Suppressor macrophage treated with lipopolysaccharide for 4 hours (primary cell): ENCODE data around the gene TAS2R1.

Source experiments
- DNase-seq: peaks from one replicate; pipeline ENCODE4 v3.0.0-alpha.2; 2020

The TAS2R1 gene, protein sequence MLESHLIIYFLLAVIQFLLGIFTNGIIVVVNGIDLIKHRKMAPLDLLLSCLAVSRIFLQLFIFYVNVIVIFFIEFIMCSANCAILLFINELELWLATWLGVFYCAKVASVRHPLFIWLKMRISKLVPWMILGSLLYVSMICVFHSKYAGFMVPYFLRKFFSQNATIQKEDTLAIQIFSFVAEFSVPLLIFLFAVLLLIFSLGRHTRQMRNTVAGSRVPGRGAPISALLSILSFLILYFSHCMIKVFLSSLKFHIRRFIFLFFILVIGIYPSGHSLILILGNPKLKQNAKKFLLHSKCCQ

DNA sequence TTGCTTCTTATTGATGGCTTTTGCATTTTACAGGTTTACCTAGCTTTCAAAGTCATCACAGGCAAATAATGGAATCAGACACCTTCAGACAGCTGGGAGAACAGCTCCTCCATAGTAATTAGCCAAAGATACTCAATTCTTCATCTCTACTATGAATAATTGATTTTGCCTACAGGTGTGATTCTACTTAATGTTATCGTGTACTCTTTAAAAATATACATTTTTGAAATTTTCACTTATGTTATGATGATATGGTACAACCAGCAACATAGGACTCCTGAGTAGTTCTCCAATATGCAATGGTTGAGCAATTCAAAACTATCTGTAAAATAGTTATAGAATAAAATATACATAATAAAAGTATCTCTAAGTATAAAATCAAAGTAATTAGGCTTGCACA lies at the start of gene TAS2R1:
Gene TAS2R1, minus strand, starts transcription at position 101 of the 400 bp plus-strand sequence. CDS start 319 bp downstream, outside the sequence.
- DNase-seq, result no peak

DNA sequence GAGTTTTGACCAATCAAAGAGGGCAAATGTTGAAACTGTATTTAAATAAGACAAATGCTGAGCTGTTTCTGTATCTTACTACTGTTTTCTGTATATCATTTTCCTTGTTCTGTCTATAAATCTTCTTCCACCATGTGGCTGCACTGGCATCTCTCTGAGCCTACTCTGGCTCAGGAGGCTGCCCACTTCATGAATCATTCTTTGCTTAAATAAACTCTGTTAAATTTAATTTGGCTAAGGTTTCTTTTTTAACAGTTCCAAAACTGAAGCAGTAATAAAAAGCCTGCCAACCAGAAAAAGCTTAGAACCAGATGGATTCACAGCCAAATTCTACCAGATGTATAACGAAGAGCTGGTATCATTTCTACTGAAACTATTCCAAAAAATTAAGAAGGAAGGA lies 40.2 kb upstream of the TAS2R1 start:
- DNase-seq, result no peak

DNA sequence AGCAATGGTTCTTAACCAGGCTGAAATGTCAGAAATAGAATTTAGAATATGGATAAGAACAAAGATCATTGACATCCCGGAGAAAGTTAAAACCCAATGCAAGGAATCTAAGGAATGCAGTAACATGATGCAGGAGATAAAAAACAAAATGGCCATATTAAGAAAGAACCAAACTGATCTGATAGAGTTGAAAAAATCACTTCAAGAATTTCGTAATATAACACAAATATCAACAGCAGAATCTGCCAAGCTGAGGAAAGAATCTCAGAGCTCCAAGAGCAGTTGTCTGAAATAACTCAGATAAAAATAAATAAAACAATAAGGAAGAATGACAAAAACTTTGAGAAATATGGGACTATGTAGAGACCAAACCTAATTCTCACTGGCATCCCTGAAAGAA lies 37.8 kb upstream of the TAS2R1 start:
- DNase-seq, result no peak

DNA sequence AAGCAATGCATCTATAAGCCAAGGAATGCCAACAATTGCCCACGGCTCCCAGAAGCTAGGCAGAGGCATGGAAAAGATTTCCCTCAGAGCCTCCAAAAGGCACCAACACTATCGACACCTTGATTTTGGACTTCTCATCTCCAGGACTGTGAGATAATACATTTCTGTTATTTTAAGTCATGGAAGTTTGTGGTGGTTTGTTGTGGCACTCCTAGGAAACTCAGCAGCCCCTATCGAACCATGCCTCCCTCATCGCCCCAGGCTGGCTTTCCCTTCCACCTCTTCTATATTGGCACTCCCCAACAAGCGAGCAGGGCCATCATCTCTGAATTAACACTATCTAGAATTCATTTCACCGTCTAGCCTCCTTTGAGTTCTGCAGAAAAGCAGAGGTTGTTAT lies 33.7 kb upstream of the TAS2R1 start:
- DNase-seq, result no peak

DNA sequence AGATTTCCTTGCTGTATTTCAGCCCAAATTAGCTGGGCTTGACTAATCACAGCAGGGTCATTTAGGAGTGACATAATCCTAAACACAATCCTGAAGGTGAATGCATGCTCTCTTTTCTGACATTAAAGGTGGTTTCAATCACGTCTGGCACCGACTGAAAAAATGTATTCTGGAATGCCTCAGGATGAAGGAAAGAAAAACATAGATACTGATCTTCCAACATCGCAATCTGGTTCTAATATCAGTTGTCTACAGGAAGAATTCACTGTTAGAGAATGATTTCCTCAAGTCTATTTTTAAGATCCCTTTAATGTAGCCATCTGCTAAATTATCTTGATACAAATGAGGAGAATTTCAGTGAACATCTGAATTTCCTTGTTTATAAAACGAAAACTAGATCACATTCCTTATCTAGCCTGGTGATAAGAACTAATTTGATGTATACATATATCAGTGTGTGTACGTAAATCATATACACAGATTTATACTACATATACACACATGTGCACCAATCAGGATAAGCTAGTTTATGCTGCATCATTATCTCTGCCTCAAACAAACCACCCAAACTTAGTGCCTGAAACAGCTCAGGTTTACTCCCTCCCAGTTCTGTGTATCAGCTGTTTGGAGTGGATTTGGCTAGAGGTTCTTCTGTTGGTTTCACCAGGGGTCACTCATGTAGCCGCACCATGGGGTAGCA lies 31.3 kb upstream of the TAS2R1 start:
- DNase-seq, result no peak

DNA sequence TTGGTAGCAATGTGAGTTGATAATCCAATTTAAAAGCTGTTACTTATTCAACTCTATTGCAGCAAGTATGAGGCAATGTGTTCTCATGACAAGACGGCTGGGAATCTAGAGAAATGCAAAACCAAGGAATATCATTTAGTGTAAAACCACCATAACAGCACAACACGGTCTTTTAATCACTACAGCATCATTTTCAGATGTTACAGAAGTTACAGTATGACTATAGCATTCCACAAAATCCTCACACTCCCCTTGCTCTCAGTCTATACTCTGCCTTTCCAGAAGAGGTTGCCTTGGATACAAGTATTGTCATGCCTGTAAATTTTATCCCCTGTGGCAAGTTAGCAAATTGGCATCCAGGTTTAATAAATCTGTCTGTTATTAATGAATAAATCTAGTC lies 28.6 kb upstream of the TAS2R1 start:
- DNase-seq, result no peak

DNA sequence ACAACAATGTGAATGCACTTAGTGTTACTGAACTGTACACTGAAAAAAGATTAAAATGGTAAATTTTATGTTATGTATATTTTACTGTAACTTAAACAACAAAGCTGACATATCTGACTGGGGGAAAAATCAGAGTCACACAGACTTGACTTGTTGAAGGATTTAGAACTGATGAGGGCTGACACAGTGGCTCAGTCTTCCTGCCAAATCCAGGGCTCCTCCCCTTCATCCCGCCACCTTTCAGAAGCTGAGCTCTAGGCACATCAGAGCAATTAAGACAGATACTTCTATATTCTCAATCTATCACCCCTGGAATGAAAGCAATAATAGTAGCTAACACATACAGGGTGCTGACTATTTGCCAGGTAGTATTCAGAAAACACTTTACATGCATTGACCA lies 27.7 kb upstream of the TAS2R1 start:
- DNase-seq, result no peak

DNA sequence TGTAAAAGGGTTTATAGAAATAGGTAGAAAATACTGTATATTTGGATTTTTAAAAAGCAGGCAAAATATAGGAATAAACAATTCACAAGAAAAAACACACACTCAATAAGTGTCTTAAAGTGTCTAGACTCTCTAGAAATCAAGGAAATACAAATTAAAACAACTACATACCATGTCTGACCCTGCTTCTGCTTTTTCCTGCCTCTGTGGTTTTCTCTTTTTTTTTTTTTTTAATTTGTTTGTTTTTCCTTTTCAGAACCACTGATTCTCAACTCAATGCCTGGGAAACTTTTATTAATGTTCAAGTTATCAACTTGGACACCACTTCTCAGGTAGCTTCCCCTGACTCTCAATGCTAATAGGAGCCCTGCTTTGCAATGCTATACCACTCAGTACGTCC lies 25.5 kb upstream of the TAS2R1 start:
- DNase-seq, result no peak

DNA sequence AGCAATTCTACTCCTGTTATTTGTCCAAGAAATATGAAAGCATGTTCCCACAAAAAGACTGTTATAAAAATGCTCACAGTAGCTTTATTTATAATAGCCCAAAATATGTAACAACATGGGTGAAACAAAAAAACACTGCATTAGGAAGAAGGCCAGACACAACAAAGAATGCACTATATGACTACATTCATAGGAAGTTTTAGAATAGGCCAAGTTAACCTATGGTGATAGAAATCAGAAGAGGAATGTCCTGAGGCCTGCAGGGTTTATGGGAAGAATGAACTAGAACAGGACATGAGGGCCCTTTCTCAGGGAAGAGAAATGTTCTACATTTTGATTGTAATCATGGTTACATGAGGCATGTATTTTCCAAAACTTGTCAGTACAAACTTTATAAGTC lies 24.7 kb upstream of the TAS2R1 start:
- no peak for DNase-seq

DNA sequence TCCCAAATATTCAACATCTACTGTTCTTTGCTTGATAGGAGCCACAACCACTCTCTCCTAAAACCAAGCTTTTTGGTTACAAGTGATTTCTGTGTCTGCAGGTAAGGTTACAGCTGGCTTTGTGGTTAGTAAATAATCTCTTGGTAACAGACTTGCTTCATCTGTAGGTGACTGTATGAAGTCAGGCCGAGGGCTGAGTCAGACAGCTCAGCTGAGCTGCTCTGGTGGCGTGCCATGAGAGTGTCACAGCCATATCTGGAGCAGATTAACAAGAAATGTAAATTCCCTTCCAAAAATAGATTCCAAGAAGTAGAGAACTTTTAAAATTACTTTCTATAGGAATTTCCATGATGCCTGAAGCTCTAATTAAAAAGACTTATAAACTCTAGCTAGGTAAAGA lies 23.7 kb upstream of the TAS2R1 start:
- DNase-seq, result no peak

DNA sequence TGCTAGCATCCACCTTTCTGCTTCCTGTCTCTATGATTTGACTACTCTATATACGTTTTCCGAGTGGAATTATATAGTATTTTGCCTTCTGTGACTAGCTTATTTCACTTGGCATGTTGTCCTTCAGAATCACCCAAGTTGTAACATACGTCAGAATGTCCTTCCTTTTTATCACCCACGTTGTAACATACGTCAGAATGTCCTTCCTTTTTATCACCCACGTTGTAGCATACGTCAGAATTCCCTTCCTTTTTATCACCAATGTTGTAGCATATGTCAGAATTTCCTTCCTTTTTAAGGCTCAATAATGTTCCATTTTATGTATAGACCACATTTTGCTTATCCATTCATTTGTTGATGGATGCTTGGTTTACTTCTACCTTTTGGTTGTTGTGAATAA lies 22.9 kb upstream of the TAS2R1 start:
- DNase-seq, result no peak

DNA sequence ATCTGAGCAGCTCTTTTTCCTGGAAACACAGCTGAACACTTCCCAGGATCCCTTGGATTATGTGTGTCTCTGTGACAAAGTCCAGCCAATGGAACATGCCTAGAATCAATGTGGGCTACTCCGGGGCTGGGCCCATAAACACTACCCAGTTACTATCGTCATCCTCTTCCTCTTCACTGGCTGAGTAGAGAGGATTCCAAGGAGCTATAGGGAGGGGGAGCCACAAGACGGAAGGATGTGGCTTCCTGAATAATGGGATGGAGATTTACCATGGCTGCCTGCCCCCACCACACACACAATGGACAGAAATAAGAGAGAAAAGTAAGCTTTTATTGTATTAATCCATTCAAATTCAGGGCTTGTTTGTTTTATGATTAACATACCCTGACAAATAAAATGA lies 22.1 kb upstream of the TAS2R1 start:
- DNase-seq, result no peak

DNA sequence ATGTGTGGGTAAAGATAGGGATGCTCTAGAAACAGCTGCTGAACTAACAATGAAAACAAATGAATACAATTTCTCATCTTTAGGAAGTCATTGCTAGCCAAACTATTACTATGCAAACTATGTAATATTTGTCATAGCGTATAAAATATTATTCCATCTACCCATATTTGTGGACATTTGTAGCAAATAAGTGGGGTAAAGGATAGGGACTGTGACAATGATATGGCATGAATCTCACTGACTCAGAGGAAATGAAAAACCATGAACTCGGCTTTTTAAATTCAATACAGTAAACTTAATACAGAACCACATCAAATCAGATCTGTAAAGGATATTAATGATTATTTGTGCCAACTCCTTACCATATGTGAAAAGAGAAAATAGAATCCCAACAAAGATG lies 16.7 kb upstream of the TAS2R1 start:
- no peak for DNase-seq

DNA sequence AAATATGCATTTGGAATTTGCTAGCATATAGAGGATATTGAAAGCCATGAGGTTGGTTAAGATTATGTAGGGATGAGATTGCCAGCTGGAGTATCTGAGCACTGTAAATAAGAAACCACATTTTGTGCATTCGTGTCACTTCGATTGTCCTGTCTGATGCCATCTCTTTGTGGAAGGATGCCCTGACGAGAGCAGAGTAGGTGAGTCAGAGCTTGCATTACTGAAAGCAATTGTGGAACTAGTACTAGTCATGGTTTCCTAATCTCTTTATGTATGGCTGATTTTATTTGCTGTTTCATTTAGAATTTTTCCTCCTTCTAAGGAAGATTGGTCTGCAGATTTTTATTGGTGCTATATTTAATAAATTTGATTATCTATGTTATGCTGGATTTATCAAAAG lies 14.5 kb upstream of the TAS2R1 start:
- DNase-seq, result no peak

DNA sequence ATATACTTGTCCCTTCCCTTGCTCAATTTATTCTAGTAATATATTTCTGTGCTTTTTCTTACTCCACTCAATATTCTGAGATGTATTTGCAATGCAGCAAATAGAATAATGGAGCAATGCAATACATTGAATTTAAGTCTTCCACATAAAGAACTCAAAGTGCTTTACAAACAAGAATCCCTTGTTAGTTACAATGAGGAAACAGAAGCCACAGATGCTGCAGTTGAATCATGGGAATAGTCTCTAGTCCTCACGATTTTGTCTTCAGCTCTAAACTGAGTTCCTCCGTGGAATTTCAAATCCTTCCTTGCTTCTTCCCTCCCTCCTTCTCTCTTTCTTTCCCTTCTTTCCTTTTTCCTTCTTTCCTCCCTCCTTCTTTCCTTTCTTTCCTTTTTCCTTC lies 12.5 kb upstream of the TAS2R1 start:
- DNase-seq, result no peak

DNA sequence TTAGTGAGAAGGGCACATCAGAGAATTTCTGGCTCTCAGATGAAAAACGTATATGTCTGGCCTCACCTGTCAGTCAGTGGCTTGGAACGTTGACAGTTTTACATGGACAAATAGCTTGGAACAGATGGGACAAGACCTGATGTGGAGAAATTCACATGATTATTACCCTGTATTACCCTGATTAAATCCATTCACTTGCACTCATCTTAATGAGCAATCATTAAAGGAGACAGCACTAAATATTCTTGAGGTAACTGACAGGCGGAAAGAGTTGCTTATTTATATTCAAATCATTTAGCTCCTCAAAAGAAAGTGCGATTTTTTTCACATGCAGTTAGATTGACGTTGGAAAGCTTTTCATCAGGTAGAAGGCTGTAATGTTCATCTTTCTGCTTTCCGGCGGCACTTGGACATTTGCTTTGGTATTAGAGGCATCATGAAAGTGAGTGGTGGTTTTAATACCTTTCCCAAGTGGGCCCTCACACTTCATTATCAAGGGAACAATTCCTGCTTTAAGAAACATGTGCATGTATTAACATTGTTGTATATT lies 11.7 kb upstream of the TAS2R1 start:
- no peak for DNase-seq

DNA sequence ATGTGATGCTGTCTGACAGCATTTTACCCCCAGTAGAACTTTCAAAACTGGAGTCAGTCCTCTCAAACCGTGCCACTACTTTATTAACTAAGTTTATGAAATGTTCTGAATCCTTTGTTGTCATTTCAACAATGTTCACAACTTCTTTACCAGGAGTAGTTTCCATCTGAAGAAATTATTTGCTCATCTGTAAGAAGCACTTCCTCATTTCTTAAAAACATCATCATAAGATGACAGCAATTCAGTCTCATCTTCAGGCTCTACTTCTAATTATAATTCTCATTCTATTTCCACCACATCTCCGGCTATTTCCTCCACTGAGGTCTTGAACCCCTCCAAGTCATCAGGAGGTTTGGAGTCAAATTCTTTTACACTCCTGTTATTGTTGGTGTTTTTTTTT lies 2.3 kb upstream of the TAS2R1 start:
- no peak for DNase-seq

DNA sequence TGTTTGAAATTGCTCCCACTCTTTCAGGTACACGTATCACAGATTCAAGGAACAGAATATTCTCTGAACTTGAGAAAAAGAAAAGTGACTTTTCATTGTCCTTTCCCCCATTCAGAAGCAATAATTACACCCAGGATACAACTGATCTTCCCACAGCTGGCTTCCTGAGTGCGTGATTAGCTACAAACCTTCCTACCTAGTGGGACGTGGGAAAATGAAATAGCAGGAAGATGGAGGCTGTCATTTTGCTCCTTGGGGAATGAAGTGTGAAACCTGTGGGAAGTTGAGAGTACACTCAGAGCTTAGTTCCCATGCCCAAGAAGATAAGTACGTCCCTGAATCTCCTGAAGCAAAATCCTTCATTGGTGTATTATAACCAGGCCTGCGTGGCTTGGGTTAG lies 2.6 kb downstream of the TAS2R1 start:
- DNase-seq, result no peak

DNA sequence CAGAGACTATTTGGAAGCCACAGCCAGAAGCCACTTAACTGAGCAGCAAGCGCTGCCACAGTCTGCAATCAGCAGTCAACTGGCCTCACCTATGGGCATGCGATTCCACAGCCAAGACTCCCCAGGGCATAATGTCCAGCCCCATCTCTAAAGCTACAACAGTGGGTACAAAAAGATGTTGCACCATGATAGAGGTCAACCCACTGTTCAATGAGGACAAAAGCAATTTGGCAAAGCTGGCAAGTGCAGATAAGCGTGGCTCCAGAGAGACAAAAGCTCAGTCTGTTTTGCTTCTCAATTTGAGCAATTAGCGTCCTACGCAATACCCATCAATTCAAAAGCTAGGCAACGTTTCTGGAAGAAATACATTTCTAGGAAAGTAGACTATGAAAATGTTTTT lies 3.2 kb downstream of the TAS2R1 start:
- DNase-seq, result no peak

DNA sequence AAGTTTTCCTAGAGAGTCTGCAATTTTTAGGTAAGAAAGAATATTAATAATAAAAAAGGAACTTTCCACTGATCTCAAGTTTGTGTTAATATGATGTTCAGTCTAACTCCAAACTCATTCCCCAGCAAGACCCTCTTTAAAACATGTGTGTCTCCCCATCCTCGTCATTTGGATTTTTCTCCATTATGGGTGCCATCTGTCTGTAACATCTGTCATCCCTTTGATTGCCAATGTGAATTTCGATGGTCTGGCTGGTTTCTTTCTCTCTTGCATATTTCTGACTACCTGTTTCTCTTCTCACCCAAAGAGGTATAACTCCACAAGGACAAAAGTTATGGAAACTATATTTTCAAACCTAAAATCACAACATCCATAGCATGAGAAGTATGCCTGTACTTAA lies 4.4 kb downstream of the TAS2R1 start:
- no peak for DNase-seq

DNA sequence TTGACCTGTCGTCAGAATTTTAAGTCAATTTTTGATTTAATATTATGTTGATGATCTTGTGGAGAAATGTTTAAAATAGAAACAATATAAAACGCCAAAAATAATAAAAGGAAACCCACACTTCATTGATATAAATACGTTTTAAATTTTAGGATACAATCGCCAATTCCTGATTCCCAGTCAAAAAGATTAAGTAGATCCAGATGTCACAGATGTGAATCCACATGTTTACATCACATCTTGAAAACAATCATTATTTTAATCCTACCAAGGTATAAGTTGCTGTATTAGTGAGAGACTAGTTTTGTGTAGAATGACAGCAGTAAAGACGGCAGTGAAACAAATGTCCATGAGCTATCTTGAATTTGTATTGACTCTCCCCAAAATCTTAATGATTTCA lies 4.9 kb downstream of the TAS2R1 start:
- DNase-seq, result no peak

DNA sequence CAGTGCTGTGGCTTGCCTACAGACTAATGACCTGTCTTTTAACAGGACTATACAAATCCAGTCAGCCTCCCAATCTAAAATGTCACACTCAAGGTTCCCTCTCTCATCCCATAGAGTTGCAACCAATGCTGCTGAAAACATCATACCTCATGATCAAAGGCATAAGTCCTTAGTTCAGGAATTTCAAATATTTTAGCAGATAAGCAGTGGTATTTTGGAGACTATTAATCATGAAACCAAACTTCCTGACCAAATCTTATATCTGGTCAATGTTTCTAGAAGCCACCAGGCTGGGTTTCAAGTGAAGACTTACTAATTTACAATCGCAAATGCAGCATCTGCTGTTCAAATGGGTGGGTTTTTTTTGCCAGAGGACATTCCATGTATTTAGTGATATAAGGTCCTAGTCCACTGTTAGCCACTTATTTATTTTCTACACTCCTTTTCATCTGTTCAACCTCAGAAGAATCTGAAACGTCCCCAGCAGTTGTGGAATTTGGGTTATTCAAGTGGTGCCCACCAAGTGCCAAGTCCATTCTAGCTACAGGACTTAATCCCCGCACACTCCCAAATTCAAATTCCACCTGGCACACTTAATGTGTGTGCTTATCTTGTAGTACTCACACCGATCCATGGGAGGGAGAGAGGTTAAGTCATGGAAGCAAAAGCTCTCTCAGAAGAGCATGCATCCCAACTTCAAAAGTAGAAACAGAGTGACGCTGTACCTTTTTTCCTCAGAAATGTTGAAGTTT lies 5.8 kb downstream of the TAS2R1 start:
- no peak for DNase-seq

DNA sequence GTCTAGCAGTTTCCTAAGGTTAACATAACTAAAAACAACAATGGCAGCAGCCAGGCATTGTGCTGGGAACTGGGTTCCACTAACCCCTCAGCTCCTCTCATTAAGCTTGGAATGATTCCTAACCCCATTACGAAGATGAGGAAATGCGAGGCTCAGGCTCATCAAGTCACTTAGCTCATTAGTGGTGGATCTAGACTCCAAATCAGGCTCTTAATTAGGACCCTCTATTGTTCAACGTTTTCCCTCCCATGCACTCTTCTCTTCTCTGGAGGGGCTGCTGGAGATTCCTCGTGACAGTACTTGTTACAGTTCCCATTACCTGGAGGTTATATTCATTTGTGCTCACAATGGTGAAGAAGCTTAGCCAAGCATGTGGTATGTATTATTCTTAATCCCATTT lies 6.5 kb downstream of the TAS2R1 start:
- no peak for DNase-seq

DNA sequence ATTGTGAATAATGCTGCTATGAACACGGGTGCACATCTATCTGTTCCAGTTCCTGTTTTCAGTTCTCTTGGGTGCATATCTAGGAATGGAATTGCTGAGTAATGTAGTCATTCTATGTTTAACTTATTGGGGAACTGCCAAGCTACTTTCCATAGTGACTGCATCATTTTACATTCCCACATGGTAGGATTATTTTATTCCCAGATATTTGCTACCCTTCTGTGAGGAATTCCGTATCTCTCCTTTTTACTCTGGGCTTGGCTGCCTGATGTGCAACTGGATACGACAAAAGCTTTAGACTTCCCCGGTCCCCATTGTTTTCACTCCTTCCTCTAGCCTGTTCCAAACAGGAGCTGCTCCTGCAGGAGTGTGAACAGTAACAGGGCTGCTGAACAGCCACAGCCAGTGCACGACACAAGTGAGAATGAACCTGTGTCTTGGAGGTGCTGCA lies 7.2 kb downstream of the TAS2R1 start:
- DNase-seq, result no peak
